ENCODE measurements around the gene APOBEC3H. TPM values are rescaled to one million over a fixed set of nuclear protein-coding genes. Genes with fewer than 3 reads are reported as not detected.

Gene APOBEC3H
- total and polyA plus RNA-seq, 2 donors (not counting 3 experiments of a cell fraction or from before 2014, with no cell fraction given), result not detected

- H4K20me1 ChIP-seq (replicated peaks; ENCODE audit: control insufficient read depth, extremely low read depth, insufficient read depth, low read length), result no peaks in the 10 kb centered on the region
- no peaks in the 10 kb centered on the region for H3K36me3 ChIP-seq (ENCODE audit: control insufficient read depth in 2 of 2, extremely low read depth in 1 of 2, insufficient read depth in 2 of 2, low read length in 2 of 2)
- H3K79me2 ChIP-seq (ENCODE audit: control insufficient read depth, insufficient read depth, low read length), result no peaks in the 10 kb centered on the region
- H3K4me1 ChIP-seq (ENCODE audit: control insufficient read depth, extremely low read depth, insufficient read depth, low read length), result no peaks in the 10 kb centered on the region
- H3K4me3 ChIP-seq (replicated peaks in 1 of 3; ENCODE audit: insufficient read depth in 1 of 3, low read depth in 1 of 3, low read length in 3 of 3), result no peak overlapping the region
- H3K27me3 ChIP-seq (ENCODE audit: control insufficient read depth in 2 of 2, insufficient read depth in 2 of 2, low read length in 2 of 2), result peaks cover 0 to 4% of the 10 kb centered on the region in 2 experiments
- H2AFZ ChIP-seq (ENCODE audit: low read depth, low read length), result no peak overlapping the region
- CTCF ChIA-PET, result no interaction called here
- no TSS peak for BruUV-seq (replicated peaks)
- no peak overlapping the region for H3K9ac ChIP-seq (replicated peaks; ENCODE audit: extremely low read depth, insufficient read depth, low read length)
- H3K4me2 ChIP-seq (ENCODE audit: insufficient read depth, low read length), result no peak overlapping the region
- dilution Hi-C loops (cut with MboI; ENCODE audit: extremely low pct_ligation_motif_present, low sequenced_read_pairs), result no loop called here
- POLR2A ChIA-PET, result no interaction called here
- intact Hi-C loops (cut with micrococcal nuclease), result no loop called here
- H3K27ac ChIP-seq (ENCODE audit: insufficient read depth, low read depth, low read length), result no peak overlapping the region
- TF ChIP-seq GATA2 (IDR thresholded peaks at IDR 0.05; ENCODE audit: insufficient read depth, insufficient read length, low read depth, low read length), result no peak
- no peak for TF ChIP-seq JUN (IDR thresholded peaks at IDR 0.05; ENCODE audit: borderline replicate concordance, insufficient read depth, insufficient read length, low read depth)
- no peak for TF ChIP-seq FOS (IDR thresholded peaks at IDR 0.05; ENCODE audit: borderline replicate concordance, insufficient read depth, low read length)
- no peaks in the 10 kb centered on the region for H3K9me3 ChIP-seq (replicated peaks; ENCODE audit: control insufficient read depth, insufficient read depth, low read length)
- DNase-seq (ENCODE audit: low read depth, low spot score), result no peak
- FAIRE-seq, result no peak
- no peaks in the 10 kb centered on the region for H3K9me1 ChIP-seq (replicated peaks; ENCODE audit: control insufficient read depth, extremely low read depth, insufficient read depth, low read length)
Measured at GRCh38 chr22:39129081-39129480, 32.0 kb downstream of the APOBEC3H start.

- intact Hi-C loops (cut with micrococcal nuclease), result no loop called here
- Histone ChIP-seq H4K20me1 (replicated peaks; ENCODE audit: control insufficient read depth, extremely low read depth, insufficient read depth, low read length) (no peaks in the 10 kb centered on the region), H3K4me1 (ENCODE audit: control insufficient read depth, extremely low read depth, insufficient read depth, low read length) (no peaks in the 10 kb centered on the region), H3K9me1 (replicated peaks; ENCODE audit: control insufficient read depth, extremely low read depth, insufficient read depth, low read length) (no peaks in the 10 kb centered on the region), H3K9ac (replicated peaks; ENCODE audit: extremely low read depth, insufficient read depth, low read length) (no peak overlapping the region), H3K27me3 (ENCODE audit: control insufficient read depth in 2 of 2, insufficient read depth in 2 of 2, low read length in 2 of 2) (peaks cover 0 to 4% of the 10 kb centered on the region in 2 experiments), H3K9me3 (replicated peaks; ENCODE audit: control insufficient read depth, insufficient read depth, low read length) (no peaks in the 10 kb centered on the region), H3K4me3 (replicated peaks in 1 of 3; ENCODE audit: insufficient read depth in 1 of 3, low read depth in 1 of 3, low read length in 3 of 3) (no peak overlapping the region), H3K4me2 (ENCODE audit: insufficient read depth, low read length) (no peak overlapping the region), H3K27ac (ENCODE audit: insufficient read depth, low read depth, low read length) (no peak overlapping the region), H3K36me3 (ENCODE audit: control insufficient read depth in 2 of 2, extremely low read depth in 1 of 2, insufficient read depth in 2 of 2, low read length in 2 of 2) (no peaks in the 10 kb centered on the region), H2AFZ (ENCODE audit: low read depth, low read length) (no peak overlapping the region), H3K79me2 (ENCODE audit: control insufficient read depth, insufficient read depth, low read length) (no peaks in the 10 kb centered on the region)
- POLR2A ChIA-PET, result no interaction called here
- TF ChIP-seq JUN (IDR thresholded peaks at IDR 0.05; ENCODE audit: borderline replicate concordance, insufficient read depth, insufficient read length, low read depth), result no peak
- no peak for TF ChIP-seq EZH2 (IDR thresholded peaks at IDR 0.05; ENCODE audit: borderline replicate concordance, low read depth, low read length, severe bottlenecking)
- TF ChIP-seq MAX (IDR thresholded peaks at IDR 0.05; ENCODE audit: insufficient read depth, insufficient read length), result no peak
- TF ChIP-seq FOS (IDR thresholded peaks at IDR 0.05; ENCODE audit: borderline replicate concordance, insufficient read depth, low read length), result no peak
- no peak for TF ChIP-seq MYC (IDR thresholded peaks at IDR 0.05; ENCODE audit: low read depth, low read length)
- no peak for TF ChIP-seq GATA2 (IDR thresholded peaks at IDR 0.05; ENCODE audit: insufficient read depth, insufficient read length, low read depth, low read length)
- no peak for TF ChIP-seq POLR2A (IDR thresholded peaks at IDR 0.05; ENCODE audit: low read depth, low read length)
- no peak for TF ChIP-seq CTCF (IDR thresholded peaks at IDR 0.05; ENCODE audit: extremely low read depth in 1 of 2, insufficient read depth in 1 of 2, low read depth in 1 of 2, low read length in 2 of 2)
- no peak for TF ChIP-seq POLR2AphosphoS5 (IDR thresholded peaks at IDR 0.05; ENCODE audit: insufficient read depth, low read depth, low read length)
- FAIRE-seq, result no peak
- DNase-seq (ENCODE audit: low read depth, low spot score), result no peak
- CTCF ChIA-PET, result interaction anchor here (1.2 to 1.6 kb wide), 2 partner anchors 8 to 361 kb away, joined by 4 to 5 read pairs; no protein-coding TSS in a partner anchor
- dilution Hi-C loops (cut with MboI; ENCODE audit: extremely low pct_ligation_motif_present, low sequenced_read_pairs), result no loop called here
- no TSS peak for BruUV-seq (replicated peaks)
Measured at GRCh38 chr22:39129746-39130145, 32.7 kb downstream of the APOBEC3H start.
